ENCODE measurements around the gene MAMDC4. TPM values are rescaled to one million over a fixed set of nuclear protein-coding genes. Genes with fewer than 3 reads are reported as not detected.
A peak's percentile ranks its signal among the peaks of the same experiment; 100 is the strongest.

MAMDC4 gene
- total and polyA plus RNA-seq, 7 donors: 0.71 to 25.3 (median 2.4) TPM

DNA sequence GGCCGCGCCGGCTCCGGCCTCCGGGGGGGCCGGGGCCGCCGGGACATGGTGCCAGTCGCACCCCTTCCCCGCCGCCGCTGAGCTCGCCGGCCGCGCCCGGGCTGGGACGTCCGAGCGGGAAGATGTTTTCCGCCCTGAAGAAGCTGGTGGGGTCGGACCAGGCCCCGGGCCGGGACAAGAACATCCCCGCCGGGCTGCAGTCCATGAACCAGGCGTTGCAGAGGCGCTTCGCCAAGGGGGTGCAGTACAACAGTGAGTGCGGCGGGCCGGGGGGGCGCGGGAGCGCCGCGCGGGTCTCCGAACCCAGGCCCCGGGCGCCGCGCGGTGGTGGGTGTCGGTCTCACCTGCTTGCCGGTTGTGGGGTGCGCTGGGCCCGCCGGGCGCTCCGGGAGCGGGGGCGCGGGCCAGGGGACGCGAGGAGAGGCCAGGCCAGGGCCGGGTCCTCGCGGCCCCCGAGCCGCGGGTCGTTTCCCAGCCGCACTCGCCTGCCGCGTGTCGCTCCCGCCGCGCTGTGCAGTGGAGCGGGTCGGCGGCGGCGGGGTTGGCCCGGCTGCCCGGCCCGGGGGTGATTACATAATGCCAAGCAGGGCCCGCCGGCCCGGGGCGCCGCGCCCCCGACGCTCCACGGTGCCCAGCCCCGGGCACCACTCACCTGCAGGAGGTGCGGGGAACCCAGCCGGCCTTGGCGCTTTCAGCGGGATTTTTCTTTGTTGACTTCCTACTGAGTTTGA, 43.9 kb upstream of the MAMDC4 start:
- no peak for DNase-seq
- H3K27ac ChIP-seq: peak overlapping the region; percentile 87 to 94 (median 89)
- intact Hi-C loops (cut with DNase I): no loop called here
- peaks cover 0 to 24% (median 0%) of the 10 kb centered on the region in 4 donors for H3K36me3 ChIP-seq
- WGBS, 2 donors: 0 to 1% methylated on average over 93 of the region's 93 CpGs
- no peak for TF ChIP-seq POLR2A (IDR thresholded peaks at IDR 0.05)
- TF ChIP-seq POLR2AphosphoS5 (IDR thresholded peaks at IDR 0.05): no peak
- TF ChIP-seq, protein P1, sequence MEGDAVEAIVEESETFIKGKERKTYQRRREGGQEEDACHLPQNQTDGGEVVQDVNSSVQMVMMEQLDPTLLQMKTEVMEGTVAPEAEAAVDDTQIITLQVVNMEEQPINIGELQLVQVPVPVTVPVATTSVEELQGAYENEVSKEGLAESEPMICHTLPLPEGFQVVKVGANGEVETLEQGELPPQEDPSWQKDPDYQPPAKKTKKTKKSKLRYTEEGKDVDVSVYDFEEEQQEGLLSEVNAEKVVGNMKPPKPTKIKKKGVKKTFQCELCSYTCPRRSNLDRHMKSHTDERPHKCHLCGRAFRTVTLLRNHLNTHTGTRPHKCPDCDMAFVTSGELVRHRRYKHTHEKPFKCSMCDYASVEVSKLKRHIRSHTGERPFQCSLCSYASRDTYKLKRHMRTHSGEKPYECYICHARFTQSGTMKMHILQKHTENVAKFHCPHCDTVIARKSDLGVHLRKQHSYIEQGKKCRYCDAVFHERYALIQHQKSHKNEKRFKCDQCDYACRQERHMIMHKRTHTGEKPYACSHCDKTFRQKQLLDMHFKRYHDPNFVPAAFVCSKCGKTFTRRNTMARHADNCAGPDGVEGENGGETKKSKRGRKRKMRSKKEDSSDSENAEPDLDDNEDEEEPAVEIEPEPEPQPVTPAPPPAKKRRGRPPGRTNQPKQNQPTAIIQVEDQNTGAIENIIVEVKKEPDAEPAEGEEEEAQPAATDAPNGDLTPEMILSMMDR (IDR thresholded peaks at IDR 0.05): no peak
- no peak for TF ChIP-seq EP300 (IDR thresholded peaks at IDR 0.05)
- H3K27me3 ChIP-seq: no peaks in the 10 kb centered on the region
- H3K4me3 ChIP-seq: peak overlapping the region; percentile 83 to 98 (median 90)
- H3K9me3 ChIP-seq: no peaks in the 10 kb centered on the region
- H3K4me1 ChIP-seq: peaks cover 0 to 46% (median 38%) of the 10 kb centered on the region in 4 donors

DNA sequence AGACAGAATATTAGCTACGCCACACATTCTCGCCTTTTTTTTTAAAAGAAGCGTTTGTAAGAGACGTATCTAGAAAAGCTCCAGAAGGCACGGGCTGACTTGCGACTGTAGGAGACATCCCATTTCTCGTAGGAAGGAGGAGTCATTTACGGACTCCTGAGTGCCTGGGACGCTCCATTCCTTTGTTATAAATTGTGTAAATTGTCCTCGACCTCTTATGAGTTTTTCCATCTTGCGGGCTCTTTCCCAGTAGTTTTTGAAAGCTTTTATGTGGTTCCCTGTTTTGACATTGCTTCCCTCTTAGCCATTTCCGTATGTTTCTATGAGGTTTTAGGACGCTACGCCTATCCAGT, 43.4 kb upstream of the MAMDC4 start:
- peaks cover 0 to 26% (median 0%) of the 10 kb centered on the region in 4 donors for H3K36me3 ChIP-seq
- TF ChIP-seq EP300 (IDR thresholded peaks at IDR 0.05) (no peak), POLR2A (IDR thresholded peaks at IDR 0.05) (no peak)
- TF ChIP-seq, protein P1 (IDR thresholded peaks at IDR 0.05): no peak
- peak overlapping the region; percentile 87 to 94 (median 89) for H3K27ac ChIP-seq
- WGBS, 2 donors: 2 to 6% methylated on average over 14 of the region's 14 CpGs
- intact Hi-C loops (cut with DNase I): no loop called here
- no peaks in the 10 kb centered on the region for H3K9me3 ChIP-seq
- no peak for DNase-seq
- H3K27me3 ChIP-seq: no peaks in the 10 kb centered on the region
- peaks cover 0 to 46% (median 38%) of the 10 kb centered on the region in 4 donors for H3K4me1 ChIP-seq
- peak overlapping the region; percentile 83 to 98 (median 90) for H3K4me3 ChIP-seq

DNA sequence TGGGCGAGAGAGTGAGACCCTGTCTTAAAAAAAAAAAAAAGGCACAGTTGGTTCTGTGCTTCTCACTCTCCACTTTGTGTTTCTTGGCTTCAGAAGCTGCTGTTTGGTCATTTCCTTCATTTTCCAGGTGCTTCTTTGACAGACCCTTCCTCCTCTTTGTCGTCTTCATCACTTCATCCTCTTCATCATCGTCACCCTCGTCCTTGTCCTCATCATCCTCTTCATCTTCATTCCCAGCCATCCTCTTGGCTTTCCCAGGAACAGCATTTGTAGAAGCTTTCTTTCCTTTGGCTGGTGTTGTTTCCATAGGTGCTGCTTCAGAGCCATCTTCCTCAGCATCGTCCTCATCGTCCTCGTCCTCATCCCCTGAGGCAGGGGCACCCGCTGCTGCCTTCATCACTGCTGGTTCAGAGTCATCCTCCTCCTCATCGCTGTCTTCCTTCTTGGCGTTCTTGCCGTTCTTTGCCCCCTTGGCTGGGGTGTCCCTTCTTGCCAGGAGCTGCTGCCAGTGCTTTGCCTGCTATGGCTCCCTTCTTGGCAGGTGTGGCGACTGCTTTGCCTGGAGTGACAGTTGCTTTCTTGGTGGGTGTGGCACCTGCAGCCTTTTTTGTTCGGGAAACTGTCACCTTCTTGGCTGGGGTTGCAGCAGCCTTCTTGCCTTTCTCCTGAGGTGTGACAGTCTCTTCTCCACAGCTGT, 37.3 kb upstream of the MAMDC4 start:
- intact Hi-C loops (cut with DNase I): no loop called here
- TF ChIP-seq, protein P1 (IDR thresholded peaks at IDR 0.05): no peak
- TF ChIP-seq POLR2AphosphoS5 (IDR thresholded peaks at IDR 0.05) (no peak), POLR2A (IDR thresholded peaks at IDR 0.05) (no peak), EP300 (IDR thresholded peaks at IDR 0.05) (no peak)
- H3K9me3 ChIP-seq: no peaks in the 10 kb centered on the region
- H3K4me3 ChIP-seq: no peak overlapping the region
- H3K4me1 ChIP-seq: peaks cover 0 to 14% (median 10%) of the 10 kb centered on the region in 4 donors
- WGBS, 2 donors: 82 to 91% methylated on average over 13 of the region's 13 CpGs
- H3K27ac ChIP-seq: no peak overlapping the region
- no peak for DNase-seq
- H3K36me3 ChIP-seq: peaks cover 0 to 43% (median 0%) of the 10 kb centered on the region in 4 donors
- H3K27me3 ChIP-seq: no peaks in the 10 kb centered on the region

DNA sequence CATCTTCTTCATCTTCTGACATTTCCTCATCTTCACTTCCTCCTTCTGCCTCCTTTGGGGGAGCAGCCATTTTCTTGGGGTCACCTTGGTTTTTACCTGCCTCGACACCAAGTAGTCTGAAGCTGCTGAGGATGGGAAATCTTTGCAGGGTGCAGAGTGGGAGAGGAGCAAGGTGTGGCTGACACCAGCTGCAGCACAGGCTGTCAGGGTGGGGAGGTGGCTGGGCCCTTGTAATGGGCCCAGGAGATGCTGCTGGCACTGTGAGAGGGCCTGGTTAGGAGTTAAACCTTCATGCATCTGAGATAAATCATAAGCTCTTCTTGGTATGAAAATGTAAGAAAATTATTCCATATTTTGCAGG, 36.7 kb upstream of the MAMDC4 start:
- Histone ChIP-seq H3K4me1 (peaks cover 0 to 9% (median 4%) of the 10 kb centered on the region in 4 donors), H3K27me3 (no peaks in the 10 kb centered on the region), H3K27ac (no peak overlapping the region), H3K9me3 (no peaks in the 10 kb centered on the region), H3K36me3 (peaks cover 0 to 39% (median 0%) of the 10 kb centered on the region in 4 donors), H3K4me3 (no peak overlapping the region)
- no peak for DNase-seq
- TF ChIP-seq POLR2A (IDR thresholded peaks at IDR 0.05) (no peak), POLR2AphosphoS5 (IDR thresholded peaks at IDR 0.05) (no peak), EP300 (IDR thresholded peaks at IDR 0.05) (no peak)
- TF ChIP-seq, protein P1 (IDR thresholded peaks at IDR 0.05): no peak
- 0 to 43% methylated on average over 1 of the region's 1 CpG for WGBS, 2 donors
- intact Hi-C loops (cut with DNase I): no loop called here

All from sigmoid colon (tissue), 7 donors.